ENCODE measurements around the gene KLRG1.

Gene KLRG1
- total RNA-seq, result 20.9 to 88.9 (median 83.1) reads per million in 4 experiments

DNA sequence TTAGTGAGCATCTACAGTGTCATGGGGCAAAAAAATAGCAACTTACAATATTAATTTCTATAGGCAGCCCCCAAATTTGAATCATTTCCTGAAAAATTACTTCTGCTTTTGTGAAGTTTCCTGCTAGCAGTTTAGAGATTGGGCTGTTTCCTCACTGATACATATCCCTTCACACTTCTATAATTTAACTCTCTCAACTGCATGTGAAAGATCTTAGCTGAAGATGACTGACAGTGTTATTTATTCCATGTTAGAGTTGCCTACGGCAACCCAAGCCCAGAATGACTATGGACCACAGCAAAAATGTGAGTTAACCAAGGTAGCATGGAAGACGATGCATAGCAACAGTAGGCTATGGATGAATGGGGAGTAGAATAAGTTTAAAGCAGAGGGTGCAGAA, at the start of gene KLRG1:
Gene KLRG1 (plus strand): TSS at position 134 of the 400 bp plus-strand sequence. CDS start 90 bp downstream, at position 224.
- DNase-seq, result no peak

DNA sequence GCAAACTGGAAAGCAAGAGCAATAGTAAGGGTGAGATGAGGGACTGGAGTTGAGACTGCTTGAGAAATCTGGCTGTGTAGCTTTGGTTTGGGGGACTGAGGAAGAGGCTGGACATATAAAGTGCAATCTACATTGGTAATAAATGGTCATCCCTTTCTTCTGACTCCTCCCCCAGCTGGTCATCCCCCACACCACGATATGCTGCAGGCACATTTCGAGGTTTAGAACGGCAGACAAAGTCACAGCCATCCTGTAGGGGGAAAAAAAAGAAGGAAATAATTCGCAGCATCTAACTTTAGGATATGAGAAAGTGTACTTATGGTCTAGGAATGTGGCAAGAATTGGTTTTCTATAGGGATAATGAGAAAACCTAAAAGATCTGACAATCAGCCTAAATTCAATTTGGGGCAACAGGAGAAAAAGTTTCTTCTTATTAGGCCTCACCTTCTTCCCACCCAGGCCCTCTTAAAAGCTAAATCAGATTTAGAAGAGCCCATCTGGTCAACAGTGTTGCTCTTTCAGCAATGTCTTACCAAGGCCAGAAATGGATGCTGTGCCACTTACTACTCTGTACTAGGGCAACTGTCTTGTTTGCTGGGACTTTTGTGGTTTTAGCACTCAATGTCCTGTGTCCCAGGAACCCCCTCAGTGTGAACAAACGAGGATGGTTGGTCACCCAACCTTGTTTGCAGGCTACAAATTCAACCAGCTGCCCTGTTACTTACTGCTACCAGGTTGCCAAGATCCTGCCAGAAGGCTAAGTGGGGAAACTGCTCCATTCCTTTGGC, 47.5 kb upstream of the KLRG1 start:
- no peak for DNase-seq

DNA sequence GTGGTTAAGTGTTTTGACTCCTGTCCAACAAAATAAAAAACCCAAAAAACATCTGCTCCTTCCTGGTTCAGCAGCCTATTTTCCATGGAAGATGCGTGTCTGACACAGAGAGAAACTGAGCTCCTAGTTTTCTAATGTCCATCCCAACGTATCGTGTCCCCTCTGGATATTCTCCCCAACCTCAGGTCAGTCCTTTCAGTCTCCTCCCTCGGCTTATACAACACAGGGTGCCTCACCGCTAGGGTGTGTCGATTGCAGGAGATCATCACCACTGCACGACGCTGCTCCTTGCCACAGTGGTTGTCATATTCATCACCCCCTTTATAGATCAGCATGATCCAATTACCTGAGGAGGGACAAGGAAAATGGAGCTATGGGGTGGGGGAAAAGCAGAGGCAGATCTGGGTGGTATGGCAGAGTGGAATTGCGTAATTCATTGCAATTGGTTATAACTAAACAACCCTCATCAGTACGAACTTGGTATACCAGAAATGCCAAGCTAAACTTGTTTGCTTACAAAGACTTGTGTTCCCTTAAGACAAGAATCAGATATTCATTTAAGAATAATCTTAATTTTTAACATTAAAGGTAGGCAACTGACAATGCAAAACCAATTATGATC, 45.7 kb upstream of the KLRG1 start:
- no peak for DNase-seq

DNA sequence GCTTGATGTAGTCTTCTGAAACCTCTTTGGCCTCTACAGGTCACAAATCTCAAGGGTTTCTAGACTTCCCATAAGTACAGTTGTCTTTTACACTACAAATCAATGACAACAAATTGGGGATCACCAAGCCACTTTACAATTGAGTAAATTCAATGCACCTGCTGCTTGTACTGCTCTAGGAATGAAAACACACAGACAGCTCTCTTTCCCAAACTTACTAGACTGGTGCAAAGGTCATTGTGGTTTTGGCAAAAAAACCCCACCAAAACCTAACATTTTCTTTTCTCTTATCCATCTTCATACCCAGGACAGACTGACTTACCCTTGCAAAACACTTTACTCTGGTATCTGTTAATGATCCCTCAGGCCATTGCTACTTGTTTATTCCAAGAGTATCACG, 42.6 kb upstream of the KLRG1 start:
- no peak for DNase-seq

DNA sequence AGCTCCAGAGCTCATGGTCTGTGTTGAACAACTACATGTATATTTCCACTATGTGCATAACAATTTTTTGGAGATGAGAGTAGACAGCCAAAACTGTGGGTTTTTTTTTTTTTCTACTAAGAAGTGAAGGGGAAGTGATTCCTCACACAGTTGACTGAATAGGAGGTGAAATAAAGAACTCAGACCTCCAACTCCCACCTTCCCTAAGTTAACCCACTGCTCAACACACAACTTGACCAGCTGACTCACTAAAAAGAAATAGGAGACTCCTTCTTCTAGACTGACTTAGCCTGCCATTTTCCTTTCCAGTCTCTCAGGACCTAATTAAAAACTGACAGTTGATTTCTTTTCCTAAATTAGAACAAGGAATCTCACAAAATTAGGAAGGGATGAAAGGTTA, 41.6 kb upstream of the KLRG1 start:
- DNase-seq, result no peak

DNA sequence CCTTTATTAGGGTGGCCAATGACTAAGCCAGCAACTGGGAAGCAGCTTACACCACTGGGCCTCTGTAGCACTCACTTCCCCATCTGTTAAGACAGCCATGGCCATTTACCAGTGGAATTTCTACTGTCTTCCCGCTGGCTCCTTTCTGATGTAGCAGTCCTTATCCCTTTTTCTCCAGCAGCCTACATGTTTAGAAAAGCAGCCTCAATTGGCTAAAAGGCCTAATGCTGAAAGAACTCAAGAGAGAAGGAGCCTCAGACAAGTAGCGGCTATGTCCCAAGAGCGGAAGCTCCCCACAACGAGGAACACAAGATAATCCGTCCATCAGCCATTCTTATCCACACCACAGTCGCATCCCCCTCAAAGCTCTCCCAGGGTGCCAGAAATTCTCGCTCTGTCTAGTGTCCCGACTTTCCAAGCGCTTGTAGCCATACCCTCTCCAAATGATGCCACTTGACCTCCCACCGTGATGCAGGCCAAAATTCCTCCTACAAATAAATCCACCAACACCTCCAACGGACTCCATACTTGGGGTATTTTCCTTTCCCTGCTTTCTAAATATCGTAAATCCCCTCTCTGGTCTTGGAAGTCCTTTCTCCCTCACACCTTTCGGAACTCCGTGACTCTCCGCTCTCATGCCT, 40.5 kb upstream of the KLRG1 start:
- no peak for DNase-seq

DNA sequence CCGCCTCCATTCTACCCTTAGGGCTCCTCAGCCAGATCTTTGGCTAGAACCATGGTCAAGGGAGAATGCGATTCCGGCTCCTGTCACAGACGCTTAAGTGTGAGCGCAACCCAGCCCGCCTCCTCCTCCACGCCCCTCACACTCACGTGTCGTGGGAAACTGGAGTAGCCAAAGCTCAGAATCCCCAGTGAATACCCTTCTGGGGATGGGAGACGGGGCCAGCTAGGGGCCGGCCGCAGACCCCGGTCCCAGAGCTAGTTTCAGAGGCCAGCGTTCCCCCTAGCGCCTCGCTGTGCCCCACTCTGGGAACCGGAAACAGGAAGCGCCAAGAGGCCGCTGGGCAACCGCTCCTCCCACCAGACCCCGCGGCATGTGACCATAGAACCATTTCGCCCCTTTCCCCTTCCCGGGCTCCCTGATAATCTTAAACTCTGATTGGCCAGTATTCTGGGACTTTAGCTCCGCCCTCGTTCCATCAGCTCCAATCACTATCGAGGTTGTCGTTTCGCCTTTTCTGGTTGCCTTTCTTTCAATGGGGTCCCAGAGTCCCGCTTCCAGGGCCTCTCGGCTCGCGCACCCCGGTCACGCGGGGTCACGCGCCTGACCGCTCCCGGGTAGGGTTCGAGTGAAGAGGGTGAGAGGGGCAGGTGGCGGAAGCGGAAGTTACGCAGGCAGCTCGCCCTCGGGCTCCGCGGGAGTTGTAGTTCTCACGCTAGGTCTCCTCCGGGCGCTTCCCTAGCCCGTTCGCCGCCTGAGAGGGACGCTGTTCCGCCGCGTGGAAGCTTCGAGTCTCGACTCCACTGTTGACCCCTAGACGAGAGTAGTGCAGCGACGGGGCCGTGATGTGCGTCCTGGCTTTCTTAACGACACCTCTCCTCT, 39.8 kb upstream of the KLRG1 start, which contains the start of gene M6PR:
Gene M6PR (minus strand): TSS at position 304 of the 879 bp plus-strand sequence. CDS start 3,241 bp downstream, outside the sequence.
- DNase-seq, result peak; percentile 80

DNA sequence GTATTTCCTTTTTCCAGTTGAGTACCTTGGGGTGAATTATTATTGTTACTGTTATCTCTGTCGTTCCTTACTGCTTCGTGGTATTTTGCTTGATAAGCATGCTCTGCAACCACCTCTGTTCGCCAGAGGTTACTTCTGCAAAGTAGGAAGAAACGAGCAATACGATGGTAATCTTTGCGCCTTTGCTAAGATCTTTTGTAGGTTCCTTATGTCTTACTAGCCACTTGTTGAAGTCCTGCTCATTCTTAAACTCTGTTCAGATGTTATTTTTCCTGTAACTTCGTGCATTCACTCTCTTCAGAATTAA, 39.2 kb upstream of the KLRG1 start:
- DNase-seq, result no peak

DNA sequence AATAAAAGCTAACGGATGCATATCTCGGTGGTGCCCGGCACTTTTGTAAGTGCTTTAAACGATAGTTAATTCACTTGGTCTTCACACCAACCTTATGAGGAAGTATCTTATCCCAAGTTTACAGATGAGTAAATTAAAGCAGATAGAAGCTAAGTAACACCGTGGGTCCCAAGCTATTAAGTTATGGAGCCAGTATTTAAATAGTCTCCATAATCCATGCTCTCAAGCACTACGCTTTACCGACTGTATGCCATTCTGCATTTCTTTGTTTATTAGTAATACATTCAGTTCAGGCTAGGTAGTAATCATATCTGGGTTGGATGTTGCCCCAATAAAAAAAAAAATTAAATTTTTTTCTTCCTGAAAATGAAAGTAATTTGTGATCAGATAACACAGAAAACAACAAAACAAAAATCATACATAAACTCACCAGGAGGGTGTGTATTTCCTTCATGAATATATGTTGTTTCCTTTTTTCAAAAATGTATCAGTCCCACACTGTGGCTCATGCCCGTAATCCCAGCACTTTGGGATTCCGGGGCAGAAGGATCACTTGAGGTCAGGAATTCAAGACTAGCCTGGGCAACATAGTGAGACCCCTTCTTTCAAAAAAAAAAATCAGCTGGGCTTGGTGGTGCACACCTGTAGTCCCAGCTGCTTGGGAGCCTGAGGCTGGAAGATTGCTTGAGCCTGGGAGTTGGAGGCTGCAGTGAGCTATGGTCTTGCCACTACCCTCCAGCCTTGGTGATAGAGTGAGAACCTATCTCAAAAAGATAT, 38.5 kb upstream of the KLRG1 start:
- no peak for DNase-seq

DNA sequence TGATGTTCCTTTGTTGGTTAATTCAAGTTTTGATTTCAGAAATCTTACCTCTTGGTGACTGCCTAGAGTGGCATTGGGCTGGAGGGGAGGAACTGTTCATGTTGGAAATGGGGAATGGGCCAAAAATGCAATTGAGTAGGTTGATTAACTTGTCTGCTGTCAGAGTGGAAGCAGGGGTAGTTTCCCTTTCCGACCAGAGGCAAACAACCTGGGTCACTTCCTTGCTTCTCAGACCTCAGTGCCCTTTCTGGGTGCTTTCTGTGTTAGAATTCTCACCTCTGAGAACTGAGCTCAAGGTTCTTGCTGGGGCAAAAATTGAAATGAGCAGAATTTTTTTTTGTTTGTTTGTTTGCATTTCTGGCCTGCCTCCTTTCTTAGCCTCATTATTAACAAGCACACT, 37.6 kb upstream of the KLRG1 start:
- DNase-seq, result no peak

DNA sequence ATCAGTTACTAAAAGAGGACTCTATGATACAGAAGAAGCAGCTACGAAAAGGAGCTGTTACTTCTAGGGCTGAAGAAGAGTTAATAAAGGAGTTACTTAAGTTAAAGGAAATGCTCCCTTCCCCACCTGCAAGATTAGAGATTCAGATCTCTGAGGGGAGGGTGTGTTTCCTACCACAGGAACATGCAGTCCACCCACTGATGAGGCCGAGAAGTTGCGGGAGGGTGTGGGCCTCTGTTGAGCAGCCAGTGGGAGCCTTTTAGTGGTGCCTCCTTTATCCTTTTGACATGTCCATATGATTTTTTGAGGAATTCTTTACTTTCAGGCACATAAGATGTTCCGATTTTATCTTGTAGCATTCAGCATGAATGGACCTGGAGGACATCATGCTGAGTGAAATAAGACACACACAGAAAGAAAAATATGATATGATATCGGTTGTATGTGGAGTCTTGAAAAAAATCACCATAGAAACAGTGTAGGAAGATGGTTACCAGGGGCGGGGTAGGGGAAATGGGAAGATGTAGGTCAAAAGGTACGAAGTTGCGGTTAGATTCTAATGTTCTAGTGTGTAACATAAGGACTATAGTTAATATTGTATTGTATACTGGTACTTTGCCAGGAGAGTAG, 35.5 kb upstream of the KLRG1 start:
- DNase-seq, result no peak

DNA sequence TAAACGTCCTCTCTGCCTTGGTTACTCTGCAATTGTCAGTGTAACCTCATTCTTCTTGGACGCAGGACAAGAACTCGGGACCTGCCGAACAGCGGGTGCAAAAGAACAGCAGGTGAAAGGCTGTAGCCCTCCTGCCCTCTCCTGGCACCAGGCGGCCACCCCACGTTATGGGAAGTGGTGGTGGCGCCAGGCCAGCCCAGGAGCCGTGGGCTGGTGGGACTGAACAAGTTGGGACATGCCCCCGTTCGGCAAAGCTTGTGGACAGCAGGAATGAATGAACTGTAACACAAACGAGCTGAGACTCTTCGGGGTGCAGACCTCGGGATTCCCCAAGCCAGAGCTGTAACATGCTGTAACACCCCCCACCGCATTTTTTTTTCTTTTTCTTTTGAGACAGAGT, 33.3 kb upstream of the KLRG1 start:
- DNase-seq, result no peak

DNA sequence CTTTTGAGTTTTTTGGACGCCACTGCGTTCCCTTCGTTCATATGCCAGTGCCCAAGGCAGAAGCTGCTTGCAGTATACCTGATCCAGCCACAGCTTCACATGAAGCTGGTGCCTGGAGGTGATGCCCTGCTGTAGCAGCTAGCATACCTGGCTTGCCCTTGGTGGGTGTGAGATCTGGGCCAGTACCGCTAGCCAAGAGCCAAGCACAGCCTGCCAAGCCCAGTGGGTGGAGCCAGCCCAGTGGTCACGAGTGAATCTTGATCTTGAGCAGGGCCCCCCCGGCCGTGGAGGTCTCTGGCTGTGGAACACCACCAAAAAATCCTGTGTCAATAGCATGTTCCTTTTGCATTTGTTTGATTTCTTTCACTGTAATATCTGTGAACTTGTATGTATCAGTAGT, 32.6 kb upstream of the KLRG1 start:
- DNase-seq, result no peak

DNA sequence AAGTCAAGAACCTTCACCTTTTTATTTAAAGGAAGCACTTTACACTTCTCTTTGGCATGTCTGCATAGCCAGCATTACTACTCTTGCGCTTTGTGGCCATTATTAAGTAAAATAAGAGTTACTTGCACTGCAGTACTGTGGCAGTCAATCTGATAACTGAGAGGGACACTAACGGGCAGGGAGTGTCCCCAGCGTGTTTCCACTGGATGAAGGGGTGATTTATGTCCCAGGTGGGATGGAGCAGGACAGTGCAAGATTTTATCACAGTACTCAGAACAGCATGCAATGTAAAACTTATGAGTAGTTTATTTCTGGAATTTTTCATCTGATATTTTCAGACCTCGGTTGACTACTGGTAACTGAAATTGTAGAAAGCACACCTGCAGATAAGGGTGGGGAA, 31.8 kb upstream of the KLRG1 start:
- no peak for DNase-seq

DNA sequence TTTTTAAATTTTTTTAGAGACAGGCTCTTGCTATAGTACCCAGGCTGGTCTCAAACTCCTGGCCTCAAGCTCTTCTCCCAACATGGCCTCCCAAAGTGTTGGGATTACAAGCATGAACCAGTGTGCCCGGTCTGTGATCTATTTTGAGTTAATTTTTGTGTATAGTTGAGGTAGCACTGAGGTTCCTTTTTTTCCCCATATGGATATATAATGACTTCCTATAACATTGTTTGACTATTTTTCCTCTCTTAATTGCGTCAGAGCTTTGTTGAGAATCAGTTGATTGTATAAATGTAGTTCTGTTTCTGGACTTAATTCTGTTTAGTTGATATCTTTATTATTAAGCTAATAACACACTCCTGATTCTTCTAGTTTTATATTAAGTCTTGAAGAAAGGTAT, 31.3 kb upstream of the KLRG1 start:
- DNase-seq, result no peak

DNA sequence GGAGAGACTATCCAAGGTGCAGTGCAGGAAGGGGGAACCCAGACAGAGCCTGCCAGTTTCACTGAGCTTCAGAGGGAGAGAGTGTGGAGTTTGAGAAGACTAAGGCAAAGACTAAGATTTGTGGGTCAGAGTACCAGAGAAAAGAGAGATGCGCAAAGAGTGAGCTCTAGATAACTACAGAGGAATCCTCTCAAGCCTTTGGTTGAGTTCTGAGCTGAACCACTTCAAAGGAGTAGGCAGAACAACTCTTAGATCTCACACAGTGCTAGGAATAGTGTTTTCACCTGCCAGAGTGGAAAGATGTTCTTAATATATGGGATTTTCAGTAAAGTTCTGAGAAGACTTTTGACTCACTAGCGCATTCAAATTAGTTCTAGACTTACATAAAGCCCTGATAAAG, 29.2 kb upstream of the KLRG1 start:
- DNase-seq, result no peak

DNA sequence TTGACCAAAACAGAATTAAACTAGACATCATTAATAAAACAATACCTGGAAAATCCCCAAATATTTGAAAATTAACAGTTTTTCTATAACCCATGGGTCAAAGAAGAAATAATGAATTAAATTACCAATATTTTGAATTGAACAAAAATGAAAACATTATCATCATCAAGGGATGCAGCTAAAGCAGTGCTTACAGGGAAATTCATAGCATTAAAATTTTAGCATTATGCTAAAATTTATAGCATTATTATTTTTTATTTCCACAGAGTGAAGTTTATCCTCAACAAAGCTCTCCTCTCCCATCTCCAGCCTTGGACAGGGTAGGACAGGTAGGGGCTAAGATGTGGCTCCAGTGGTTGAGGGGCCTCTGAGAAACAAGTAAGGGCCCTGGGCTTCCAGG, 20.6 kb upstream of the KLRG1 start:
- DNase-seq, result no peak

DNA sequence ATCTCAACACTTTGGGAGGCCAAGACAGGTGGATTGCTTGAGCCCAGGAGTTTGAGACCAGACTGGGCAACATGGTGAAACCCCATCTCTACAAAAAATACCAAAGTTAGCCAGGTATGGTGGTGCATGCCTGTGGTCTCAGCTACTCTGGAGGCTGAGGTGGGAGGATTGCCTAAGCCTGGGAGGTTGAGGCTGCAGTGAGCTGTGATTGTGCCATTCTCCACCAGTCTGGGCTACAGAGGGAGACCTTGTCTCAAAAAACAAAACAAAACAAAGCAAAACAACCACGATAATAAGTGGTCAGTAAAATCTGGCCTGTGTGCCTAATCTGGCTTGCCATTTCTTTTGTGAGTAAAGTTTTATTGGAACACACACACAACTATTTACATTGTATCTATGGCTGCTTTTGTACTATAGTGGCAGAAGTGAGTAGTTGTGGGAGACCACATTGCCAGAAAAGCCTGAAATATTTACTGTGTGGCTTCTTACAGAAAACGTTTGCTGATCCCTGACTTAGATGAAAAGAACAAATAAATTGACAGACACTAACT, 19.4 kb upstream of the KLRG1 start:
- DNase-seq, result no peak

DNA sequence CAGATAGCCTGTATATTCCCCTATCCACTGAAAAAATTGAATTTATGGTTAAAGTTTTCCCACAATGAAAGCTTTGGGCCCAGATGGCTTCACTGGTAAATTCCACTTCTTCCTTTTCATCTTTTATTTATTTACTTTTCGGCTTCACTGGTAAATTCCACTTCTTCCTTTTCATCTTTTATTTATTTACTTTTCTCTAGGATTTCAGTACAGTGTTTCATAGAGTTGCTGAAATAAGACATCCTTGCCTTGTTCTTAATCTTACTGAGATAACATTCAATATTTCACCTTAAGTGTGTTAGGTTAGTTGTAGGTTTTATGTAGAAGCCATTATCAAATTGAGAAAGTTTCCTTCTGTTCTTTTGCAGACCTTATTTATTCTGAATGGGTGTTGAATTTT, 18.9 kb upstream of the KLRG1 start:
- no peak for DNase-seq

DNA sequence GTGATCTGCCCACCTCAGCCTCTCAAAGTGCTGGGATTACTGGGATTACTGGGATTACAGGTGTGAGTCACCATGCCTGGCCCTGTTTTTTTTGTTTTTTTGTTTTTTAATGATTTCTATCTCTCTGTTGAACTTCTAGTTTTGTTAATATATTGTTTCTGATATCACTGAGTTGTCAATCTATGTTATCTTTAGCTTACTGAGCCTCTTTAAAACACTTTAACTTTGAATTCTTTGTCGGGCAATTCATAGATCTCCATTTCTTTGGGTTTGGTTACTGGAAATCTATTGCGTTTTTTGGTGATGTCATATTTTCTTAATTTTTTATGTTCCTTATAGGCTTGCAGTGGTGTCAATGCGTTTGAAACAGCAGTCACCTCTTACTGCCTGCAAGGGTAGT, 9.2 kb upstream of the KLRG1 start:
- DNase-seq, result no peak

DNA sequence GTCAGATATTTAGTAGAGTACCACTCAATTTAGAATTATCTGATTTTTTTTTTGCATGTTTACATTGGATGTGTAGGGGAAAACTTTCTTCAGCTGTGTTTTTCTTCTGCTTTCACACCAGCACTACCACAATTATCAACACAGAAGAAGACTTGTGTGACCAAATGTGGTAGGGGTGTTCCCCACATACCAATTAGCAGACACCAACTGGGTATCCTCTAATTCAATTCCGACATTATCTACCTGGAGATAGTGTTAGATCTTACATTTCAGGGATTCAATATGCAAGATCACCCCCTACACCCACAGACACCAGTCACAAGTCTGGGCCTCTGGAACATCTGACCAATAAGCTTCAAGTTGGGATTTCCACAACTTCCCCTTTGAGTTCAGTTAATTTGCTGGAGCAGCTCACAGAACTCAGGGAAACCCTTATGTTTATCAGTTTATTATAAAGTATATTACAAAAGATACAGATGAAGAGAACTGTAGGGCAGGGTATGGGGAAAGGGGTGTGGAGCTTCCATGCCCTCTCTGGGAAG, 4.1 kb upstream of the KLRG1 start:
- DNase-seq, result no peak

Data from effector CD8-positive, alpha-beta T cell (primary cell).